H9 (cell line): ENCODE measurements around the gene CCDC18. TPM values are rescaled to one million over a fixed set of nuclear protein-coding genes. Genes with fewer than 3 reads are reported as not detected.
"Not testable (repeated sequence)": the region's sequence is repeated elsewhere in the genome, so short reads cannot be mapped to it uniquely, and the experiment has no call there.

ENCODE experiments used
- DNase-seq: peaks from one replicate; pipeline ENCODE4 v3.0.0-alpha.2; 2017
- H2AFZ ChIP-seq: one replicate; pipeline ENCODE4 v1.6.1; 2013; ENCODE audit warnings: mild to moderate bottlenecking, low read length, control low read depth, moderate library complexity
- H2AK5ac ChIP-seq: 2 replicates; pipeline ENCODE4 v1.6.1; 2013; ENCODE audit warnings: low read length, control low read depth, mixed read lengths; ENCODE audit not compliant: insufficient read length
- H2BK120ac ChIP-seq: one replicate; pipeline ENCODE4 v1.6.1; 2013; ENCODE audit warnings: low read depth, mild to moderate bottlenecking, low read length, control low read depth, inconsistent platforms; ENCODE audit not compliant: poor library complexity, severe bottlenecking
- H2BK12ac ChIP-seq: 2 replicates; pipeline ENCODE4 v1.6.1; 2013; ENCODE audit warnings: low read length, control low read depth, mixed read lengths, low read depth; ENCODE audit not compliant: insufficient read length
- H2BK15ac ChIP-seq: 2 replicates; pipeline ENCODE4 v1.6.1; 2013; ENCODE audit warnings: low read depth, low read length, control low read depth
- H2BK20ac ChIP-seq: one replicate; pipeline ENCODE4 v1.6.1; 2013; ENCODE audit warnings: low read depth, mild to moderate bottlenecking, low read length, control low read depth, inconsistent platforms; ENCODE audit not compliant: poor library complexity, severe bottlenecking
- H2BK5ac ChIP-seq: 2 replicates; pipeline ENCODE4 v1.6.1; 2013; ENCODE audit warnings: low read length, control low read depth, mixed read lengths; ENCODE audit not compliant: insufficient read length
- H3K14ac ChIP-seq: 2 replicates; pipeline ENCODE4 v1.6.1; 2013; ENCODE audit warnings: low read length, control low read depth; ENCODE audit not compliant: insufficient read depth
- H3K18ac ChIP-seq: 2 replicates; pipeline ENCODE4 v1.6.1; 2013; ENCODE audit warnings: low read depth, mild to moderate bottlenecking, mixed read lengths, low read length, control low read depth; ENCODE audit not compliant: insufficient read length
- H3K23ac ChIP-seq: 2 replicates; pipeline ENCODE4 v1.6.1; 2013; ENCODE audit warnings: low read length, control low read depth, mixed read lengths, low read depth; ENCODE audit not compliant: insufficient read length
- H3K23me2 ChIP-seq: 2 replicates; pipeline ENCODE4 v1.6.1; 2013; ENCODE audit warnings: low read depth, mild to moderate bottlenecking, mixed read lengths, low read length, control low read depth; ENCODE audit not compliant: insufficient read length, poor library complexity, severe bottlenecking
- H3K27ac ChIP-seq: 2 replicates; pipeline ENCODE4 v1.5.1; 2013; ENCODE audit warnings: low read length, control low read depth, mixed read lengths, low read depth; ENCODE audit not compliant: insufficient read length
- H3K27me3 ChIP-seq: 2 replicates; pipeline ENCODE4 v1.6.1; 2013; ENCODE audit warnings: low read length, control low read depth, inconsistent platforms; ENCODE audit not compliant: insufficient read depth
- H3K4ac ChIP-seq: 2 replicates; pipeline ENCODE4 v1.6.1; 2013; ENCODE audit warnings: low read depth, mild to moderate bottlenecking, control low read depth, inconsistent platforms, low read length, moderate library complexity
- H3K4me1 ChIP-seq: 2 replicates; pipeline ENCODE4 v1.6.1; 2013; ENCODE audit warnings: low read length, control low read depth, inconsistent platforms; ENCODE audit not compliant: insufficient read depth
- H3K4me2 ChIP-seq: 2 replicates; pipeline ENCODE4 v1.6.1; 2013; ENCODE audit warnings: low read length, control low read depth, mixed read lengths; ENCODE audit not compliant: insufficient read length, insufficient read depth
- H3K56ac ChIP-seq: 2 replicates; pipeline ENCODE4 v1.6.1; 2013; ENCODE audit warnings: low read depth, mild to moderate bottlenecking, mixed read lengths, low read length, control low read depth; ENCODE audit not compliant: insufficient read length
- H3K79me1 ChIP-seq: 2 replicates; pipeline ENCODE4 v1.6.1; 2013; ENCODE audit warnings: low read depth, mild to moderate bottlenecking, moderate library complexity, low read length, control low read depth, inconsistent platforms; ENCODE audit not compliant: insufficient read depth, poor library complexity, severe bottlenecking
- H3K79me2 ChIP-seq: 2 replicates; pipeline ENCODE4 v1.6.1; 2013; ENCODE audit warnings: low read length, control low read depth, inconsistent platforms; ENCODE audit not compliant: insufficient read depth
- H3K9ac ChIP-seq: 2 replicates; pipeline ENCODE4 v1.6.1; 2013; ENCODE audit warnings: low read length, control low read depth, mixed read lengths; ENCODE audit not compliant: insufficient read length; ENCODE audit errors: extremely low read depth
- H3K9me3 ChIP-seq: one replicate; pipeline ENCODE4 v1.6.1; 2013; ENCODE audit warnings: low read depth, low read length, inconsistent platforms; ENCODE audit not compliant: control insufficient read depth
- H3T11ph ChIP-seq: one replicate; pipeline ENCODE4 v1.6.1; 2013; ENCODE audit warnings: mild to moderate bottlenecking, low read length, control low read depth, inconsistent platforms
- H4K20me1 ChIP-seq: one replicate; pipeline ENCODE4 v1.6.1; 2013; ENCODE audit not compliant: control insufficient read depth, insufficient read length, insufficient read depth
- H4K5ac ChIP-seq: 2 replicates; pipeline ENCODE4 v1.6.1; 2013; ENCODE audit warnings: low read depth, mild to moderate bottlenecking, mixed read lengths, low read length, control low read depth; ENCODE audit not compliant: insufficient read length
- H4K8ac ChIP-seq: replicated peaks from 2 replicates; pipeline ENCODE4 v1.6.1; 2013; ENCODE audit warnings: low read length, control low read depth, mixed read lengths, low read depth; ENCODE audit not compliant: insufficient read length
- H4K91ac ChIP-seq: 2 replicates; pipeline ENCODE4 v1.6.1; 2013; ENCODE audit warnings: low read depth, mild to moderate bottlenecking, moderate library complexity, mixed read lengths, low read length, control low read depth; ENCODE audit not compliant: insufficient read length
- H3K27ac Mint-ChIP-seq, 3 experiments: 2 replicates in 2 of 3; 3 replicates in 1 of 3; pipeline ENCODE4 v1.8.0; 2020 to 2021; ENCODE audit warnings: mixed read lengths in 3 of 3, mild to moderate bottlenecking in 1 of 3, moderate library complexity in 1 of 3
- H3K27me3 Mint-ChIP-seq: 2 replicates; pipeline ENCODE4 v1.8.0; 2021; ENCODE audit warnings: low read depth, mild to moderate bottlenecking, moderate library complexity, mixed read lengths
- H3K36me3 Mint-ChIP-seq, 3 experiments: 2 replicates in 2 of 3; 3 replicates in 1 of 3; pipeline ENCODE4 v1.8.0; 2020 to 2021; ENCODE audit warnings: low read depth in 3 of 3, mixed read lengths in 3 of 3; ENCODE audit not compliant: insufficient read depth in 1 of 3
- H3K4me1 Mint-ChIP-seq, 2 experiments: 2 replicates each; pipeline ENCODE4 v1.8.0; 2020; ENCODE audit warnings: mixed read lengths in 2 of 2
- H3K4me3 Mint-ChIP-seq, 2 experiments: 2 replicates in 1 of 2; 3 replicates in 1 of 2; pipeline ENCODE4 v1.8.0; 2020 to 2021; ENCODE audit warnings: mild to moderate bottlenecking in 2 of 2, mixed read lengths in 2 of 2, moderate library complexity in 1 of 2
- H3K9me3 Mint-ChIP-seq, 2 experiments: 2 replicates in 1 of 2; 3 replicates in 1 of 2; pipeline ENCODE4 v1.8.0; 2020; ENCODE audit warnings: mild to moderate bottlenecking in 2 of 2, mixed read lengths in 2 of 2, moderate library complexity in 1 of 2
- WGBS: extraction: QIAGEN DNeasy Blood & Tissue Kit; methylation state at CpG from one replicate; pipeline ENCODE4 v1.1.7; 2013; ENCODE audit warnings: missing lambda C conversion rate, low lambda C conversion rate, mixed read lengths; ENCODE audit not compliant: insufficient read length; ENCODE audit errors: extremely low coverage; 5-methylcytosine and 5-hydroxymethylcytosine counted together
- total RNA-seq: library from RNA; stranded (reverse); gene quantifications from 2 replicates; pipeline ENCODE4 v1.2.1, GENCODE V29; 2021
- TF ChIP-seq, protein P1 (sequence below): fragments of 200-600 bp; sonication (generic); conservative IDR thresholded peaks from 3 replicates; pipeline ENCODE4 v1.8.0; 2021; ENCODE audit warnings: antibody characterized with exemption, mild to moderate bottlenecking

The CCDC18 gene
- total RNA-seq, 1 experiment from 2014 or later = 19.5 TPM

DNA sequence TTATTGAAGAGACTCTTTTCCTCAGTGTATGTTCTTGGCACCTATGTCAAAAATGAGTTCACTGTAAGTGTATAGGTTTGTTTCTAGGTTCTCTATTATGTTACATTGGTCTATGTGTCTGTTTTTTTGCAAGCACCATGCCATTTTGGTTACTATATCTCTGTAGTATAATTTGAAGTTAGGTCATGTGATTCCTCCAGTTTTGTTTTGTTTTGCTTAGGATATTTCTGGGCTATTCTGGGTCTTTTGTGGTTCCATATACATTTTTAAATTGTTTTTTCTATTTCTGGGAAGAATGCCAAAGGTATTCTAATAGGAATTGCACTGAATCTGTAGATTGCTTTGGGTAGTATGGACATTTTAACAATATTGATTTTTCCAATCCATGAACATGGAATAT, 13.5 kb upstream of the CCDC18 start:
- Histone ChIP-seq H3K79me1 (peaks cover 3% of the 10 kb centered on the region), H3K27me3 (no peaks in the 10 kb centered on the region), H3K18ac (no peak overlapping the region), H3K4me2 (no peak overlapping the region), H2BK20ac (no peak overlapping the region), H2BK15ac (no peak overlapping the region), H3K27ac (no peak overlapping the region), H3K9ac (no peak overlapping the region), H3K4ac (no peak overlapping the region), H3K56ac (no peak overlapping the region), H4K91ac (no peak overlapping the region), H2BK5ac (no peak overlapping the region), H3K23ac (no peak overlapping the region), H3K9me3 (no peaks in the 10 kb centered on the region), H3K14ac (no peak overlapping the region), H3K4me1 (no peaks in the 10 kb centered on the region; the same call in 1 of the 2 replicates), H2BK120ac (no peak overlapping the region), H4K5ac (no peak overlapping the region), H4K20me1 (no peaks in the 10 kb centered on the region), H2AK5ac (no peak overlapping the region), H3K23me2 (no peaks in the 10 kb centered on the region), H3K79me2 (no peaks in the 10 kb centered on the region; the same call in 1 of the 2 replicates), H2AFZ (no peak overlapping the region), H2BK12ac (no peak overlapping the region), H4K8ac (no peak overlapping the region), H3T11ph (no peak overlapping the region)
- Mint-ChIP-seq H3K27ac (no peak overlapping the region), H3K27me3 (no peaks in the 10 kb centered on the region), H3K9me3 (peaks cover 0 to 2% of the 10 kb centered on the region in 2 experiments; a peak in 2 of 5 replicates), H3K36me3 (peaks cover 6 to 29% (median 24%) of the 10 kb centered on the region in 3 experiments; a peak in 6 of 7 replicates), H3K4me1 (peaks cover 5% of the 10 kb centered on the region in 2 experiments), H3K4me3 (no peak overlapping the region)
- TF ChIP-seq, protein P1, sequence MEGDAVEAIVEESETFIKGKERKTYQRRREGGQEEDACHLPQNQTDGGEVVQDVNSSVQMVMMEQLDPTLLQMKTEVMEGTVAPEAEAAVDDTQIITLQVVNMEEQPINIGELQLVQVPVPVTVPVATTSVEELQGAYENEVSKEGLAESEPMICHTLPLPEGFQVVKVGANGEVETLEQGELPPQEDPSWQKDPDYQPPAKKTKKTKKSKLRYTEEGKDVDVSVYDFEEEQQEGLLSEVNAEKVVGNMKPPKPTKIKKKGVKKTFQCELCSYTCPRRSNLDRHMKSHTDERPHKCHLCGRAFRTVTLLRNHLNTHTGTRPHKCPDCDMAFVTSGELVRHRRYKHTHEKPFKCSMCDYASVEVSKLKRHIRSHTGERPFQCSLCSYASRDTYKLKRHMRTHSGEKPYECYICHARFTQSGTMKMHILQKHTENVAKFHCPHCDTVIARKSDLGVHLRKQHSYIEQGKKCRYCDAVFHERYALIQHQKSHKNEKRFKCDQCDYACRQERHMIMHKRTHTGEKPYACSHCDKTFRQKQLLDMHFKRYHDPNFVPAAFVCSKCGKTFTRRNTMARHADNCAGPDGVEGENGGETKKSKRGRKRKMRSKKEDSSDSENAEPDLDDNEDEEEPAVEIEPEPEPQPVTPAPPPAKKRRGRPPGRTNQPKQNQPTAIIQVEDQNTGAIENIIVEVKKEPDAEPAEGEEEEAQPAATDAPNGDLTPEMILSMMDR = no peak
- DNase-seq = no peak

DNA sequence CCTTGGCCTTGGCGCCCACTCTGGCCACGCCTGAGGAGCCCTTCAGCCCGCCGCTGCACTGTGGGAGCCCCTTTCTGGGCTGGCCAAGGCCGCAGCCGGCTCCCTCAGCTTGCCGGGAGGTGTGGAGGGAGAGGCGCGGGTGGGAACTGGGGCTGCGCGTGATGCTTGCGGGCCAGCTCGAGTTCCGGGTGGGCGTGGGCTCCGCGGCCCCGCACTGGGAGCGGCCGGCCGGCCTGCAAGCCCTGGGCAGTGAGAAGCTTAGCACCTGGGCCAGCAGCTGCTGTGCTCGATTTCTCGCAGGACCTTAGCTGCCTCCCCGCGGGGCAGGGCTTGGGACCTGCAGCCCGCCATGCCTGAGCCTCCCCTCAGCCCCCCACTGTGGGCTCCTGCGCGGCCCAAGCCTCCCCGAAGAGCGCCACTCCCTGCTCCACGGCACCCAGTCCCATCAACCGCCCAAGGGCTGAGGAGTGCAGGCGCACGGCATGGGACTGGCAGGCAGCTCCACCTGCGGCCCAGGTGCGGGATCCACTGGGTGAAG, 10.3 kb upstream of the CCDC18 start:
- H3K4ac ChIP-seq, H4K91ac ChIP-seq, H2BK20ac ChIP-seq, H3K27me3 Mint-ChIP-seq, H3K23me2 ChIP-seq, H3K23ac ChIP-seq, H3T11ph ChIP-seq, H2BK15ac ChIP-seq, H3K4me2 ChIP-seq, H3K9me3 Mint-ChIP-seq, H4K20me1 ChIP-seq, H3K4me3 Mint-ChIP-seq, H2AK5ac ChIP-seq, H4K8ac ChIP-seq, H3K18ac ChIP-seq, H3K9ac ChIP-seq, H3K79me1 ChIP-seq, H3K56ac ChIP-seq, H3K4me1 Mint-ChIP-seq, H3K4me1 ChIP-seq, H3K14ac ChIP-seq, H3K27me3 ChIP-seq, H3K27ac Mint-ChIP-seq, H2AFZ ChIP-seq, H2BK120ac ChIP-seq, H2BK5ac ChIP-seq, H4K5ac ChIP-seq, H3K79me2 ChIP-seq, H3K9me3 ChIP-seq, H2BK12ac ChIP-seq, H3K27ac ChIP-seq: not testable (repeated sequence)
- WGBS = no CpG with 5 or more reads among the region's 36 CpGs
- H3K36me3 Mint-ChIP-seq = peaks cover 6 to 35% (median 30%) of the 10 kb centered on the region in 3 experiments; a peak in 6 of 7 replicates
- peak; percentile 35 for DNase-seq
